GM06990 (cell line): ENCODE measurements around the gene BARX1.

Source experiments
- DNase-seq: peaks from one replicate; pipeline ENCODE4 v3.0.0-alpha.2; 2011; ENCODE audit not compliant: insufficient read length; ENCODE audit errors: extremely low read depth
- H3K27me3 ChIP-seq: replicated peaks from 2 replicates; pipeline ENCODE4 v1.6.0; 2011; ENCODE audit warnings: low read length; ENCODE audit not compliant: control insufficient read depth, insufficient read depth
- H3K36me3 ChIP-seq: 2 replicates; pipeline ENCODE4 v1.5.1; 2011; ENCODE audit warnings: low read length; ENCODE audit not compliant: control insufficient read depth, insufficient read depth
- H3K4me3 ChIP-seq: replicated peaks from 2 replicates; pipeline ENCODE4 v1.5.1; 2011; ENCODE audit warnings: low read depth, mild to moderate bottlenecking, control low read depth, low read length
- TF ChIP-seq, protein P1 (sequence below): IDR thresholded peaks from 2 replicates; pipeline ENCODE4 v1.5.1; 2011; ENCODE audit warnings: low read length, control low read depth, mild to moderate bottlenecking, inconsistent platforms; ENCODE audit not compliant: insufficient read depth, poor library complexity, severe bottlenecking

The BARX1 gene

DNA sequence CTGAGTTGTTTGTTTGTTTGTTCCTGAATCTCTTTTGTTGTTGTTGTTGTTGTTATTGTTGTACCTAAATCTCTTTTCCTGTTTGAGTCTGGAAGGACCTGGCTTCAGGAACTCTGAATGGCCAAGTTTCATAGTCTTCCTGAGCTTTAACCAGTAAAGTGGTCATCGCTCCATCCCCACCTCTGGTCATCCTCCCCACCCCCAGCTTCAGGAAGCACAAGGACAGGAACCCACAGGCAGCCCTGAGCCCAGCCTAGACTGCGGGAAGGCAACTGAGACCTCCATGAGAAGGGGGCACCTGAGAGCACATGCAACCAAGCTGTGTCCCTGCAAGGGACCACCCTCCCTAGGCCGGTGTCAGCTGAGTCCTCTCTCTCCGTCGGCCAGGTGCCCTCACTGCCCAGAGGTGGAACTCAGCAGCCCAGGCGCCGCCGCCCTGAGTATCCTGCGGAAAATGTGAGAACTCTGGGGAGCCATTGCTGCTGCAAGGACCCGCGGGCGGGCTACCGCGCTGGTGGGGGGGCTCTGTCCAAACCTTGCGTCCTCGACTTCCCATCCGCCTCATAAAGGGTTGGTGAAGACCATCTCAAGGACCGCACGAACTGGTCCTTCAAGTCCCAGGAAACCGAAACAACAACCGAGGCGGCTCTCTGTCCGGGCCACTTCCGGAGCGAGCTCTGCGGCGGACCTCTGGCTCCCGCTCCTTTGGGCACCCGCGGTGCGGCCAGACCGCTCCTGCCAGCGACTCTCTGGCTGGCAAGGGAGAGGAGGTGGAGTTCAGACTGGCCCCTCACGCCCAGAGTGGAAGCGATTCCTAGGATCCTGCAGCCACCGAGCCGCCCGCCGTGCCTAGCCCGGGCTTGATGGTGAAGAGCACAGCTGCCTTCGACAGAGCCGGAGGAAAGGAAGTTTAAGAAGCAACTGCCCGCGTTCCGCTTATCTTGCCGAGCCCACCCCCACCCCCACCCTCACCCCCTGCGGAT lies 4.2 kb downstream of the BARX1 start:
- TF ChIP-seq, protein P1, sequence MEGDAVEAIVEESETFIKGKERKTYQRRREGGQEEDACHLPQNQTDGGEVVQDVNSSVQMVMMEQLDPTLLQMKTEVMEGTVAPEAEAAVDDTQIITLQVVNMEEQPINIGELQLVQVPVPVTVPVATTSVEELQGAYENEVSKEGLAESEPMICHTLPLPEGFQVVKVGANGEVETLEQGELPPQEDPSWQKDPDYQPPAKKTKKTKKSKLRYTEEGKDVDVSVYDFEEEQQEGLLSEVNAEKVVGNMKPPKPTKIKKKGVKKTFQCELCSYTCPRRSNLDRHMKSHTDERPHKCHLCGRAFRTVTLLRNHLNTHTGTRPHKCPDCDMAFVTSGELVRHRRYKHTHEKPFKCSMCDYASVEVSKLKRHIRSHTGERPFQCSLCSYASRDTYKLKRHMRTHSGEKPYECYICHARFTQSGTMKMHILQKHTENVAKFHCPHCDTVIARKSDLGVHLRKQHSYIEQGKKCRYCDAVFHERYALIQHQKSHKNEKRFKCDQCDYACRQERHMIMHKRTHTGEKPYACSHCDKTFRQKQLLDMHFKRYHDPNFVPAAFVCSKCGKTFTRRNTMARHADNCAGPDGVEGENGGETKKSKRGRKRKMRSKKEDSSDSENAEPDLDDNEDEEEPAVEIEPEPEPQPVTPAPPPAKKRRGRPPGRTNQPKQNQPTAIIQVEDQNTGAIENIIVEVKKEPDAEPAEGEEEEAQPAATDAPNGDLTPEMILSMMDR: no peak
- Histone ChIP-seq H3K4me3 (no peak overlapping the region), H3K27me3 (peaks cover 5% of the 10 kb centered on the region), H3K36me3 (no peaks in the 10 kb centered on the region)
- DNase-seq: no peak

DNA sequence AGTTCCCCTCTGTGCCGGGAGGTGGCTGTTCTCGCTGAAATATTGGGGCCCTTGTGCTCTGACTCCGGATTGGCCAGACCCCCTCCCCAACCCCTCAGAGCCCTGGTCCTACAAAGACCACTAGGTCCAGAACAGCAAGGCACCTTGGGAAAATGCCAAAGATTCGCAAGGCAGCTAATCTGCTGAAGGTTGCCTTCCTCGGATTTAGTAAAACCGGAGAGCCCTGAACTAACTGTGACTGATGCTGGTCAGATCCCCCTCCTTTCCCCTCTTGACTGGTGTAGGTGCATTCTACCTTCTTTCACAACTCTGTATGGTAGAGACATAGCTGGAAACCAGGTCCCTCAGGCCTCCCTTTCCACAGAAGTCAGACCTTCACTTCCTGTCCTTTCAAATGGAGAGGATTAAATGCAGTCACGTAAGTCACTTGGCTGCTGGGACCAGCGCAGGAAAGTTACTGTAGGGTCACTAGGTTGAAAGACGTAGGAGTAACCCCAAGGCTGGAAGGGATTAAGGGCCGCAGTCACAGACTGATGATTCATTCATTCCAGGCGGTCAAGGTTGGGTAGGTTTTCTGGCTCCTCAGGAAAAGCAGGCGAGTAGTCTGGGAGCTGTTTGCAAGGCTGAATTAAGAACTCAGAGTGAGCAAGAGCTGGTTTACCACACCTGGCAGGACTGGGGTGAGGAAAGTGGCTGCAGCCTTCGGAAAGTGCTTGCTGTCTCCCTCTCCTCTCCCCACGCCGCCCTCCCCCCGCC lies 5.3 kb downstream of the BARX1 start:
- peaks cover 5% of the 10 kb centered on the region for H3K27me3 ChIP-seq
- DNase-seq: no peak
- TF ChIP-seq, protein P1: no peak
- no peaks in the 10 kb centered on the region for H3K36me3 ChIP-seq
- H3K4me3 ChIP-seq: no peak overlapping the region

DNA sequence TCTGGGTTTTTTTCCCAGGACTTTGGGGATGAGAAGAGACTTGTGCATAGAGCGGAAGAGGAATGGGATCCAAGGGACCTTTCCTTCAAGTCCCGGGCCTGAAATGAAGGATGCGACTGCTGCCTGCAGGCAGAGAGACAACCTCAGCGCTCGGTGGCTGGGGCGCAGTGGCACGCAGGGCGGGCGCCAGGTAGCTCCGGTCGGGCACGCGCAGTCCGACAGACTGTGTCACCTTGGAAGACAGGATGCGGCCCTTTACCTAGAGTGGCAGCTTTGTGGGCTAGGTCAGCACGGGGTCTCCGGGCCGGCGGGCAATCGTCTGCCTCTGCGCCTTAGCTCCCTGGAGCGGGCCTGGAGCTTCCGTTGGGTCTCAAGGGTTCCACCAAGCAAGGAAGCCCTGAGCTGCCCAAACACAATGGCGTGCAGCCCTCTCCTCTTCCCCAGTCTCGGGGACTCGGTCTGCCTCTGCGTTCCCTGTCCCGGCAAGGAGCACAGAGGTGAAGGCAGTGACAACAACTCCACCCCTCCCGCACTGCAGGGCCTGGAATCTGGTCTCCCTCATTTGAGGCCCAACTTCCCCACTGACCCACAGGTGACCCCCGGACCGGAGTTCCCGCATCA lies 6.0 kb downstream of the BARX1 start:
- TF ChIP-seq, protein P1: no peak
- Histone ChIP-seq H3K27me3 (peaks cover 3% of the 10 kb centered on the region), H3K4me3 (no peak overlapping the region), H3K36me3 (no peaks in the 10 kb centered on the region)
- DNase-seq: no peak

GRCh38 chr9:93948441-93949072 lies 6.6 kb downstream of the BARX1 start:
- TF ChIP-seq, protein P1: no peak
- H3K4me3 ChIP-seq: no peak overlapping the region
- peaks cover 2% of the 10 kb centered on the region for H3K27me3 ChIP-seq
- no peaks in the 10 kb centered on the region for H3K36me3 ChIP-seq
- DNase-seq: no peak

DNA sequence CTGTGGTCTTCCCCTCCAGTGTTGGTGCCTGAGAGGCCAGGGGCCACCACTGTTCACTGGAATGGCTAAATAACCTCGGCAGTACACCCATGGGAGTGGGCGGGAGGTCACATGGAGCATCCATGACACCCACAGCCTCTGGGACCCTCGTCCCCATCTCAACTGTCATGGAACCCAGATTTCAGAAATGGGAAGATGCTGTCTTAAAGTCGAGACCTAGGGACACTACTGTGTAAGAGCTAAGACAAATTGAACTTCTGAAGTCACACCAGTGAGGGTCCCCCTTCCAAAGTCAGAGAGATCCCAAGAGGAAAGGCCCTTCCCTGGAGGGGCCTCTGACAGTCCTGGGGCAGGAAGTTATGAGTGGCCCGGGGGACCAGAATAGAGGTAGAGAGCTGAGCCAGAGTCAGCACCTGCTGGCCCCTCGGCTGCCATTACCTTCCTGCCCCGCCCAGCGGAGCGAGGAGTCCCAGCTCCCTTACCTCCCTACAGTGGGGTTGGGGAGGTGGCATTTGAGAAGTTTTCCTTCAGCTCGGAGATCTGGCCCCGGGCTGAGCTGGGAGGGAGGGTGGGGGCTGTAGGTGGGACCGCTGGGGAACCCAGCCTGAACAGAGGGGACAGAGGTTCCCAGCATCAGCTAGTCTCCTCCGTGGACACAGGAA lies 7.6 kb downstream of the BARX1 start:
- TF ChIP-seq, protein P1: no peak
- DNase-seq: no peak
- Histone ChIP-seq H3K36me3 (no peaks in the 10 kb centered on the region), H3K4me3 (no peak overlapping the region), H3K27me3 (no peaks in the 10 kb centered on the region; the same call in none of the 2 replicates)
